ENCODE results near the gene NDUFAF2. TPM values are rescaled to one million over a fixed set of nuclear protein-coding genes. Genes with fewer than 3 reads are reported as not detected.

Gene NDUFAF2
- total RNA-seq, 2 donors from 2014 or later = 13.7 to 19.4 TPM

DNA sequence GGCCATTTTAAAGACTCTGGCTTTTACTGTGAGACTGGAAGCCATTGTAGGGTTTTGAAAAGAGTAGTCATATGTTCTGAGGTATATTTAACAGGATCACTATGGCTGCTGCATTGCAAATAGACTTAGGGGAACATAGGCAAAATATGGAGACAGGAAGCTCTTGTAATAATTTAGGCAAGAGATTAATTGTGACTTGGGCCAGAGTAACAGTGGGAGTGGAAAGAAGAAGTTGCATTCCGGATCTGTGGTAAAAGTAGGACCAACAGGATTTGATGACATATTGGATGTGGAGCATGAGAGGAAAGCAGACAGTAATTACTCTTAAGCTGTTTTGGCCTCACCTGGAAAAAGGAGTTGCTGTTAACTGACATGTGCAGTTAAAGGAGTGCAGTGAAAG is 131.6 kb downstream of the NDUFAF2 start:
- Histone ChIP-seq H3K4me3 (no peak overlapping the region), H3K27ac (no peak overlapping the region), H3K36me3 (replicated peaks in 1 of 2; ENCODE audit: insufficient read depth in 1 of 2, low read depth in 2 of 2) (no peaks in the 10 kb centered on the region), H3K27me3 (no peaks in the 10 kb centered on the region), H3K4me1 (no peaks in the 10 kb centered on the region), H3K9me3 (no peaks in the 10 kb centered on the region)
- no peak for TF ChIP-seq POLR2A (IDR thresholded peaks at IDR 0.05)
- TF ChIP-seq, protein P1, sequence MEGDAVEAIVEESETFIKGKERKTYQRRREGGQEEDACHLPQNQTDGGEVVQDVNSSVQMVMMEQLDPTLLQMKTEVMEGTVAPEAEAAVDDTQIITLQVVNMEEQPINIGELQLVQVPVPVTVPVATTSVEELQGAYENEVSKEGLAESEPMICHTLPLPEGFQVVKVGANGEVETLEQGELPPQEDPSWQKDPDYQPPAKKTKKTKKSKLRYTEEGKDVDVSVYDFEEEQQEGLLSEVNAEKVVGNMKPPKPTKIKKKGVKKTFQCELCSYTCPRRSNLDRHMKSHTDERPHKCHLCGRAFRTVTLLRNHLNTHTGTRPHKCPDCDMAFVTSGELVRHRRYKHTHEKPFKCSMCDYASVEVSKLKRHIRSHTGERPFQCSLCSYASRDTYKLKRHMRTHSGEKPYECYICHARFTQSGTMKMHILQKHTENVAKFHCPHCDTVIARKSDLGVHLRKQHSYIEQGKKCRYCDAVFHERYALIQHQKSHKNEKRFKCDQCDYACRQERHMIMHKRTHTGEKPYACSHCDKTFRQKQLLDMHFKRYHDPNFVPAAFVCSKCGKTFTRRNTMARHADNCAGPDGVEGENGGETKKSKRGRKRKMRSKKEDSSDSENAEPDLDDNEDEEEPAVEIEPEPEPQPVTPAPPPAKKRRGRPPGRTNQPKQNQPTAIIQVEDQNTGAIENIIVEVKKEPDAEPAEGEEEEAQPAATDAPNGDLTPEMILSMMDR (IDR thresholded peaks at IDR 0.05) = no peak
- ATAC-seq (no peak), DNase-seq (no peak)
- 64 to 68% methylated on average over 1 of the region's 1 CpG for WGBS, 2 donors
- intact Hi-C loops (cut with DNase I) = no loop called here

DNA sequence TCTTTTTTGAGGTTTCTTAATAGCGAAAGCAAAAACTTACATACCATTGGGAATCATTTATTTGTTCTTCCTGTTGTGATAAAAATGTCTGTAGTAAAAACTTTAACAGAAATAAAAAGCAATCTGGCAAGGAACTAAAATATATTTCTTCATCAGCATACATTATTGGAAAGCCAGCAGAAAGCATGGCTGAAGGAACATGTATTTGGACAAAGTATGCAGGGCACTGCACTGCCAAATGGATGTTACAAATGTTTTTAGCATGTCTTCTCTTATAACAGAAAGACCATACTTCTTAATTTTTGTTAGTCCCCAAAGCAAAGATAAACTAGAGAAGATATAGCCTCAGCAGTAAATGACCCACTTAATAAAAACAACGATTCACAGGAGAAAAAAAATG is 136.7 kb downstream of the NDUFAF2 start:
- no peak for DNase-seq
- no peak for TF ChIP-seq POLR2A (IDR thresholded peaks at IDR 0.05)
- TF ChIP-seq, protein P1 (IDR thresholded peaks at IDR 0.05) = no peak
- intact Hi-C loops (cut with DNase I) = no loop called here

DNA sequence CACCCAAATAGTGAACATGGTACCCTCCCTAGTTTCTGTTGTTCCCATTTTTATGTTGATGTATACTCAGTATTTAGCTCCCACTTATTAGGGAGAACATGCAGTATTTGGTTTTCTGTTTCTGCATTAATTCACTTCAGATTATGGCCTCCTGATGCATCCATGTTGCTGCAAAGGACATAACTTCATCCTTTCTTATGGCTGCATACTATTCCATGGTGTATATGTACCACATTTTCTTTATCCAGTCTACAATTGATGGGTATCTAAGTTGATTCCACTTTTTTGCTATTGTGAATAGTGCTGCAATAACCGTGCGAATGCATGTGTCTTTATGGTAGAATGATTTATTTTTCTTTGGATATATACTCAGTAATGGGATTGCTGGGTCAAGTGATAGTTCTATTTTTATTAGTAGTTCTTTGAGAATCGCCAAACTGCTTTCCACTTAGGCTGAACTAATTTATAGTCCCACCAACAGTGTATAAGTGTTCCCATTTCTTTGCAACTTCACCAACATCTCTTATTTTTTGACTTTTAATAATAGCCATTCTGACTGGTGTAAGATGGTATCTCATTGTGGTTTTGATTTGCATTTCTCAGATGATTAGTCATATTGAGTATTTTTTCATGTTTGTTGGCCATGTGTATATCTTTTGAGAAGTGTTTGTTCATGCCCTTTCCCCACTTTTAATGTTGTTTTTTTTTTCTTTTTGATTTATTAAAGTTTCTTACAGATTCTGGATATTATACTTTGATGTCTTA is 137.7 kb downstream of the NDUFAF2 start:
- H3K4me1 ChIP-seq = no peaks in the 10 kb centered on the region
- no peak overlapping the region for H3K4me3 ChIP-seq
- ATAC-seq (no peak), DNase-seq (no peak)
- TF ChIP-seq, protein P1 (IDR thresholded peaks at IDR 0.05) = no peak
- TF ChIP-seq POLR2A (IDR thresholded peaks at IDR 0.05) = no peak
- H3K9me3 ChIP-seq = no peaks in the 10 kb centered on the region
- no peak overlapping the region for H3K27ac ChIP-seq
- WGBS, 2 donors = 89 to 97% methylated on average over 3 of the region's 3 CpGs
- intact Hi-C loops (cut with DNase I) = no loop called here
- H3K36me3 ChIP-seq (replicated peaks in 1 of 2; ENCODE audit: insufficient read depth in 1 of 2, low read depth in 2 of 2) = no peaks in the 10 kb centered on the region
- H3K27me3 ChIP-seq = no peaks in the 10 kb centered on the region

More for the DNA sequence above, 136.7 kb downstream of the NDUFAF2 start:
- Histone ChIP-seq H3K4me1 (no peaks in the 10 kb centered on the region), H3K27me3 (no peaks in the 10 kb centered on the region), H3K27ac (no peak overlapping the region), H3K4me3 (no peak overlapping the region), H3K9me3 (no peaks in the 10 kb centered on the region), H3K36me3 (replicated peaks in 1 of 2; ENCODE audit: insufficient read depth in 1 of 2, low read depth in 2 of 2) (no peaks in the 10 kb centered on the region)
- ATAC-seq = no peak
- WGBS, 2 donors = 79 to 82% methylated on average over 2 of the region's 2 CpGs

DNA sequence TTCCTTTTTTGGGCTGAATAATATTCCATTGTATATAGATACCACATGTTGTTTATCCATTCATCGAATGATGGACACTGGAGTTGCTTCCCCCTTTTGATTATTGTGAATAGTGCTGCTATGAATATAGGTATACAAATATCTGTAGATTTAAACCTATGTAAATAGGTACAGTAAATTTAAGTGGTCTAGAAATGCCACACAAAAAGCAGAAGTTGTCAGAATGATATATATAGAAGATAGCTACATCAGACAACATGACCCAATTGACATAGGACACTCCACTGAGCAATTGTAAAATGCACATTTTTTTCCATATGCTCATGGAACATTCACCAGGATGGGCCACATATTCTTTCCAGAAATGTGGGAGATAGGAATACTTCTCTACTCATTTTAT is 139.7 kb downstream of the NDUFAF2 start:
- TF ChIP-seq POLR2A (IDR thresholded peaks at IDR 0.05) = no peak
- ATAC-seq = no peak
- no peaks in the 10 kb centered on the region for H3K9me3 ChIP-seq

DNA sequence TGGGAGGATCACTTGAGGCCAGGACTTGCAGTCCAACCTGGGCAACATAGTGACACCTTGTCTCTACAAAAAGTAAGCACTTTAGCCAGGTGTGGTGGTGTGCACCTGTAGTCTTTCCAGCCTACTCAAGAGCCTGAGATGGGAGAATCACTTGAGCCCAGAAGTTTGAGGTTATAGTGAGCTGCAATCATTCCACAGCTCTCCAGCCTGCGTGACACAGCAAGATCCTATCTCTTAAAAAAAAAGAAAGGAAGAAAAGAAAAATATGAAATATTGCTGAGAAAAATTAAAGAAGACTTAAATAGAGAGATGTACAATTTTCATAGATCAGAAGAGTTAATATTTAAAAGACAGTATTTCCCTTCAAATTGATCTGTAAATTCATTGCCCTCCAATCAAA is 140.9 kb downstream of the NDUFAF2 start:
- DNase-seq (no peak), ATAC-seq (no peak)
- Histone ChIP-seq H3K4me1 (no peaks in the 10 kb centered on the region), H3K9me3 (no peaks in the 10 kb centered on the region), H3K27ac (no peak overlapping the region), H3K36me3 (replicated peaks in 1 of 2; ENCODE audit: insufficient read depth in 1 of 2, low read depth in 2 of 2) (no peaks in the 10 kb centered on the region), H3K27me3 (no peaks in the 10 kb centered on the region), H3K4me3 (no peak overlapping the region)
- WGBS, 2 donors = 100% methylated on average over 1 of the region's 1 CpG
- TF ChIP-seq POLR2A (IDR thresholded peaks at IDR 0.05) = no peak
- TF ChIP-seq, protein P1 (IDR thresholded peaks at IDR 0.05) = no peak
- intact Hi-C loops (cut with DNase I) = no loop called here

More for the DNA sequence above, 139.7 kb downstream of the NDUFAF2 start:
- H3K4me1 ChIP-seq = no peaks in the 10 kb centered on the region
- no peak for DNase-seq
- no peak overlapping the region for H3K4me3 ChIP-seq
- H3K36me3 ChIP-seq (replicated peaks in 1 of 2; ENCODE audit: insufficient read depth in 1 of 2, low read depth in 2 of 2) = no peaks in the 10 kb centered on the region
- WGBS, 2 donors = 97% methylated on average over 1 of the region's 1 CpG
- H3K27me3 ChIP-seq = no peaks in the 10 kb centered on the region
- intact Hi-C loops (cut with DNase I) = no loop called here
- H3K27ac ChIP-seq = no peak overlapping the region

Data from body of pancreas (tissue), 4 donors.